GM12873 (cell line): ENCODE measurements around the gene SPDYE9.
"Not testable (repeated sequence)": the region's sequence is repeated elsewhere in the genome, so short reads cannot be mapped to it uniquely, and the experiment has no call there.

Source experiments
- TF ChIP-seq, protein P1 (sequence below): IDR thresholded peaks from 2 replicates; pipeline ENCODE4 v1.5.1; 2012; ENCODE audit warnings: low read depth, mild to moderate bottlenecking, moderate library complexity, low read length, control low read depth; ENCODE audit not compliant: insufficient read depth; ENCODE audit errors: missing control alignments

The SPDYE9 gene, protein sequence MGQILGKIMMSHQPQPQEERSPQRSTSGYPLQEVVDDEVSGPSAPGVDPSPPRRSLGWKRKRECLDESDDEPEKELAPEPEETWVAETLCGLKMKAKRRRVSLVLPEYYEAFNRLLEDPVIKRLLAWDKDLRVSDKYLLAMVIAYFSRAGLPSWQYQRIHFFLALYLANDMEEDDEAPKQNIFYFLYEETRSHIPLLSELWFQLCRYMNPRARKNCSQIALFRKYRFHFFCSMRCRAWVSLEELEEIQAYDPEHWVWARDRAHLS

DNA sequence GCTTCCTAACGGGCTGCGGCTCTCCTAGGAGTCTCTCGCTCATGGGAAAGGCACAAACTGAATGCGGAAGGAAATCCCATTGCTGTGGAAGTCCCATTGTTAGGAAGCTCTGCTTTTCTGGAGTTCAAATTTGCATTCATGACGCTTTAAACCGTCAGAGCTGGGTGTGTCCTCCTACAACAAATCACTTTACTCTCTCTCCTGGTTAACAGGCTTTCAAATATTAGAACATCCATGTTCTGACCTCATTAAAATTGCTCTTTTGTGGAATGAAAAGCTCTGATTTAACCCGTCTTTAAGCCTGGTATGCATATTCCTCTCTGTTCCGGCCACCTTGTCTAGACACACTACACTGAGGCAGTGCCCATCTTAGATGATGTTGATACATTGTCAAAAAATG, at the start of gene SPDYE9:
Gene SPDYE9 (minus strand): TSS at position 101 of the 400 bp plus-strand sequence. CDS start 1,800 bp downstream, outside the sequence.
- TF ChIP-seq, protein P1, sequence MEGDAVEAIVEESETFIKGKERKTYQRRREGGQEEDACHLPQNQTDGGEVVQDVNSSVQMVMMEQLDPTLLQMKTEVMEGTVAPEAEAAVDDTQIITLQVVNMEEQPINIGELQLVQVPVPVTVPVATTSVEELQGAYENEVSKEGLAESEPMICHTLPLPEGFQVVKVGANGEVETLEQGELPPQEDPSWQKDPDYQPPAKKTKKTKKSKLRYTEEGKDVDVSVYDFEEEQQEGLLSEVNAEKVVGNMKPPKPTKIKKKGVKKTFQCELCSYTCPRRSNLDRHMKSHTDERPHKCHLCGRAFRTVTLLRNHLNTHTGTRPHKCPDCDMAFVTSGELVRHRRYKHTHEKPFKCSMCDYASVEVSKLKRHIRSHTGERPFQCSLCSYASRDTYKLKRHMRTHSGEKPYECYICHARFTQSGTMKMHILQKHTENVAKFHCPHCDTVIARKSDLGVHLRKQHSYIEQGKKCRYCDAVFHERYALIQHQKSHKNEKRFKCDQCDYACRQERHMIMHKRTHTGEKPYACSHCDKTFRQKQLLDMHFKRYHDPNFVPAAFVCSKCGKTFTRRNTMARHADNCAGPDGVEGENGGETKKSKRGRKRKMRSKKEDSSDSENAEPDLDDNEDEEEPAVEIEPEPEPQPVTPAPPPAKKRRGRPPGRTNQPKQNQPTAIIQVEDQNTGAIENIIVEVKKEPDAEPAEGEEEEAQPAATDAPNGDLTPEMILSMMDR, result not testable (repeated sequence)

DNA sequence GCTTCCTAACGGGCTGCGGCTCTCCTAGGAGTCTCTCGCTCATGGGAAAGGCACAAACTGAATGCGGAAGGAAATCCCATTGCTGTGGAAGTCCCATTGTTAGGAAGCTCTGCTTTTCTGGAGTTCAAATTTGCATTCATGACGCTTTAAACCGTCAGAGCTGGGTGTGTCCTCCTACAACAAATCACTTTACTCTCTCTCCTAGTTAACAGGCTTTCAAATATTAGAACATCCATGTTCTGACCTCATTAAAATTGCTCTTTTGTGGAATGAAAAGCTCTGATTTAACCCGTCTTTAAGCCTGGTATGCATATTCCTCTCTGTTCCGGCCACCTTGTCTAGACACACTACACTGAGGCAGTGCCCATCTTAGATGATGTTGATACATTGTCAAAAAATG, 28.0 kb downstream of the SPDYE9 start, which contains the start of gene SPDYE11:
Gene SPDYE11 (minus strand): TSS at position 101 of the 400 bp plus-strand sequence. CDS start 1,800 bp downstream, outside the sequence.
- TF ChIP-seq, protein P1, result not testable (repeated sequence)

DNA sequence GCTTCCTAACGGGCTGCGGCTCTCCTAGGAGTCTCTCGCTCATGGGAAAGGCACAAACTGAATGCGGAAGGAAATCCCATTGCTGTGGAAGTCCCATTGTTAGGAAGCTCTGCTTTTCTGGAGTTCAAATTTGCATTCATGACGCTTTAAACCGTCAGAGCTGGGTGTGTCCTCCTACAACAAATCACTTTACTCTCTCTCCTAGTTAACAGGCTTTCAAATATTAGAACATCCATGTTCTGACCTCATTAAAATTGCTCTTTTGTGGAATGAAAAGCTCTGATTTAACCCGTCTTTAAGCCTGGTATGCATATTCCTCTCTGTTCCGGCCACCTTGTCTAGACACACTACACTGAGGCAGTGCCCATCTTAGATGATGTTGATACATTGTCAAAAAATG, 56.2 kb downstream of the SPDYE9 start, which contains the start of gene SPDYE8:
Gene SPDYE8 (minus strand): TSS at position 101 of the 400 bp plus-strand sequence. CDS start 1,800 bp downstream, outside the sequence.
- TF ChIP-seq, protein P1, result not testable (repeated sequence)
